Measurements from ENCODE around the gene SPTBN4. TPM values are rescaled to one million over a fixed set of nuclear protein-coding genes. Genes with fewer than 3 reads are reported as not detected.
A peak's percentile ranks its signal among the peaks of the same experiment; 100 is the strongest.
"Not testable (repeated sequence)": the region's sequence is repeated elsewhere in the genome, so short reads cannot be mapped to it uniquely, and the experiment has no call there.

The SPTBN4 gene
- total and polyA plus RNA-seq, 8 donors = 1.4 to 18.1 (median 2.2) TPM; not detected in 1

DNA sequence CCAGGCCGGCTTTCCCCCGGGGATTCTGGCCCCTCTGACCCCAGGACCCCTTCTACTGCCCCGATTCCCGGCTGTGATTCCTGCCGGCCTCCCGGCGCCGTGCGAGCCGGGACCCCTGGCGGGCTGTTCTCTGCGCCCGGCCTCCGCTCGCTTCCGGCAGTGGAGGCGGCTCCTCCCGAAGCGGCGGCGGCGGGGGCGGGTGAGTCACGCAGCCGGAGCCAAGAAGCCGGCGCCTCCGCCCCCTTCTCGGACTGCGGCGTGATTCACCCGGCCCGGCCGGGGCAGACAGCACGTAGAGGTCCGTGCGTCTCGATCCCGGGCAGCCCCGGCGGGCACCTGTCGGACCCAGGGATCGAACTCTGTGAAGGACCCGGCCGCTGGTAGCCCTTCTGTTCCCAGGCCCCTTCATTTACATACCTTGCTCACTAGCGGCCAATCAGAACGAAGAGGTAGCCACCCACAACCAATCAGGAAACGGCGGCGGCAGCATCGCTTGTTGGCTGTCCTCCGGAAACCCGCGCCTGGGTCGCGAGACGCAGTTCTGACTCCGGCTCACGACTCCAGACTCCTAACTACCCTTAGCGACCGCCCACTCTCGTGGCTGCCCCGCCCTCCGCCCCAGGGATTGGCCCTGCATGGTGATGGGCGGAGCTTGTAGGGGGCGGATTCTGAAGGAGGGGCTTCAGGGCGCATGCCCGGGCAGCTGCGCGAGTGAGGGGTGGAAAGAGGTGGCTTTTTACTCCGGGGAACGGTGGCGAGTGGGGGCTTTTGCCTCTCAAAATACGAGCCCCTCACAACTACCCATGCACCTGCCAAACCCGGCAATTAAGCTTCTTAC lies 41.1 kb upstream of the SPTBN4 start, which contains the start of gene SERTAD1:
Gene SERTAD1, minus strand, starts transcription at position 543 of the 838 bp plus-strand sequence. CDS start 2,446 bp downstream, outside the sequence.
- peak; percentile 100 for DNase-seq
- H3K4me3 ChIP-seq = peak within 1 kb of the TSS; percentile 64 to 87 (median 76)
- peak within 1 kb of the TSS; percentile 97 to 100 (median 99) for H3K27ac ChIP-seq
- TF ChIP-seq POLR2A (IDR thresholded peaks at IDR 0.05) = peak in 2 of 4 donors; percentile 97 to 98
- TF ChIP-seq, protein P1, sequence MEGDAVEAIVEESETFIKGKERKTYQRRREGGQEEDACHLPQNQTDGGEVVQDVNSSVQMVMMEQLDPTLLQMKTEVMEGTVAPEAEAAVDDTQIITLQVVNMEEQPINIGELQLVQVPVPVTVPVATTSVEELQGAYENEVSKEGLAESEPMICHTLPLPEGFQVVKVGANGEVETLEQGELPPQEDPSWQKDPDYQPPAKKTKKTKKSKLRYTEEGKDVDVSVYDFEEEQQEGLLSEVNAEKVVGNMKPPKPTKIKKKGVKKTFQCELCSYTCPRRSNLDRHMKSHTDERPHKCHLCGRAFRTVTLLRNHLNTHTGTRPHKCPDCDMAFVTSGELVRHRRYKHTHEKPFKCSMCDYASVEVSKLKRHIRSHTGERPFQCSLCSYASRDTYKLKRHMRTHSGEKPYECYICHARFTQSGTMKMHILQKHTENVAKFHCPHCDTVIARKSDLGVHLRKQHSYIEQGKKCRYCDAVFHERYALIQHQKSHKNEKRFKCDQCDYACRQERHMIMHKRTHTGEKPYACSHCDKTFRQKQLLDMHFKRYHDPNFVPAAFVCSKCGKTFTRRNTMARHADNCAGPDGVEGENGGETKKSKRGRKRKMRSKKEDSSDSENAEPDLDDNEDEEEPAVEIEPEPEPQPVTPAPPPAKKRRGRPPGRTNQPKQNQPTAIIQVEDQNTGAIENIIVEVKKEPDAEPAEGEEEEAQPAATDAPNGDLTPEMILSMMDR (IDR thresholded peaks at IDR 0.05) = peak in 5 of 7 experiments; percentile 69 to 87 (median 78)
- TF ChIP-seq POLR2AphosphoS5 (IDR thresholded peaks at IDR 0.05) = peak; percentile 98 to 100 (median 100)
- TF ChIP-seq EP300 (IDR thresholded peaks at IDR 0.05) = no peak
- peaks cover 12 to 13% (median 12%) of the 10 kb centered on the region in 4 donors for H3K36me3 ChIP-seq
- no peaks in the 10 kb centered on the region for H3K27me3 ChIP-seq
- H3K4me1 ChIP-seq = peaks cover 34 to 47% (median 41%) of the 10 kb centered on the region in 4 donors
- no peaks in the 10 kb centered on the region for H3K9me3 ChIP-seq
- intact Hi-C loops (cut with DNase I; ENCODE audit: low total_unique reads) = no loop called here
- WGBS, 5 donors = 0 to 1% (median 1%) methylated on average over 12 to 75 of the region's 75 CpGs

DNA sequence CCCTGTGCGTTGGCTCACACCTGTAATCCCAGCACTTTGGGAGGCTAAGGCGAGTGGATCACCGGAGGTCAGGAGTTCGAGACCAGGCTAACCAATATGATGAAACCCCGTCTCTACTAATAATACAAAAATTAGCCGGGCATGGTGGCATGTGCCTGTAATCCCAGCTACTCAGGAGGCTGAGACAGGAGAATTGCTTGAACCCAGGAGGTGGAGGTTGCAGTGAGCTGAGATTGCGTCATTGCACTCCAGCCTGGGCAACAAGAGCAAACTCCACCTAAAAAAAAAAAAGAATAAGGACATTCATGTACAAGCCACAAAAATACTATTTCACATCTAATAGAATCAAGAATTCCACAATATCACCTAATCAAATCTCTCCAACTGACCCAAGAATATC lies 38.6 kb upstream of the SPTBN4 start:
- H3K36me3 ChIP-seq; H3K27ac ChIP-seq; DNase-seq; H3K4me3 ChIP-seq; intact Hi-C loops (cut with DNase I; ENCODE audit: low total_unique reads); H3K27me3 ChIP-seq; H3K9me3 ChIP-seq: not testable (repeated sequence)
- WGBS, 5 donors = 93 to 97% (median 96%) methylated on average over 7 of the region's 7 CpGs
- H3K4me1 ChIP-seq = peaks cover 23 to 40% (median 34%) of the 10 kb centered on the region in 4 donors

DNA sequence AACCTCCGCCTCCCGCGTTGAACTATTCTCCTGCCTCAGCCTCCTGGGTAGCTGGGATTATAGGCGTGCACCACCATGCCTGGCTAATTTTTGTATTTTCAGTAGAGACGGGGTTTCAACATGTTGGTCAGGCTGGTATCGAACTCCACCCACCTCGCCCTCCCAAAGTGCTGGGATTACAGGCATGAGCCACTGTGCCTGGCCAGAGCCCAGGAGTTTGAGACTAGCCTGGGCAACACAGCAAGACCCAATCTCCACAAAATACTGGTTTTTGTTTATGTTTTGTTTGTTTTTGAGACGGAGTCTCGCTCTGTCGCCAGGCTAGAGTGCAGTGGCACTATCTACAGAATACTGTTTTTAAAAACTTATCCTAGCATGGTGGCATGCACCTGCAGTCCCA lies 36.6 kb upstream of the SPTBN4 start:
- intact Hi-C loops (cut with DNase I; ENCODE audit: low total_unique reads); H3K9me3 ChIP-seq; H3K27me3 ChIP-seq; H3K27ac ChIP-seq; DNase-seq; H3K4me3 ChIP-seq; H3K36me3 ChIP-seq: not testable (repeated sequence)
- WGBS, 5 donors = 92 to 96% (median 95%) methylated on average over 10 of the region's 10 CpGs
- peaks cover 16 to 38% (median 35%) of the 10 kb centered on the region in 4 donors for H3K4me1 ChIP-seq

DNA sequence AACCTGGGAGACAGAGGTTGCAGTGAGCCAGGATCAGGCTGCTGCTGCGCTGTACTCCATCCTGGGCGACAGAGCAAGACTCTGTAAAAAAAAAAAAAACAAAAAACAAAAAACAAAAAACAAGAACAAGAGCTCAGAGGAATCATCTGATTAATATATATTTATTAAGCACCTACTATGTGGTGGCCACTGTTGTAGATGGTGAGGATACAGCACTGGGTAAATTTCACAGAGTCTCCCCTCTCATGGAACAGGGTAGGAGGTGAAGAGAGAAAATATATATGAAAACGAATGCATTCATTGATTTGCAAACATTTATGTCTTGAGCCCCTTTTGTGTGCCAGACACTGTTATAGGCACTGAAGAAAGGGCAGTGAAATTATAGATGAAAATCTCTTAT lies 35.1 kb upstream of the SPTBN4 start:
- H3K27ac ChIP-seq = peak overlapping the region in 3 of 5 donors; percentile 92 to 97 (median 95)

DNA sequence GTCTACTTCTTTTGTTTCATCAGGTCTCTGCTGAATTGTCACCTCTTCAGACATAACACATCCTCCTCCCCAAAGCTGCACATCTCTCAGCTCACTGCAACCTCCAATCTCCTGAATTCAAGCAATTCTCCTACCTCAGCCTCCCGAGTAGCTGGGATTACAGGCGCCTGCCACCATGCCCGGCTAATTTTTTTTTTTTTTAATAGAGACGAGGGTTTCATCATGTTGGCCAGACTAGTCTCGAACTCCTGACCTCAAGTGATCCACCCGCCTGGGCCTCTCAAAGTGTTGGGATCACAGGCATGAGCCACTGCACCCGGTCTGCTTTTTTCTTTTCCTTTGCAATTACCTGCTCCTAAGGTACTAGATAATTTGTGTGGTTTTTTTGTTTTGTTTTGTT lies 34.0 kb upstream of the SPTBN4 start:
- intact Hi-C loops (cut with DNase I; ENCODE audit: low total_unique reads); H3K27me3 ChIP-seq; DNase-seq; H3K36me3 ChIP-seq; H3K9me3 ChIP-seq: not testable (repeated sequence)
- Histone ChIP-seq H3K27ac (peak overlapping the region; percentile 84 to 97 (median 95)), H3K4me3 (peak overlapping the region; percentile 40 to 50 (median 44)), H3K4me1 (peaks cover 16 to 30% (median 27%) of the 10 kb centered on the region in 4 donors)
- WGBS, 5 donors = 25 to 34% (median 27%) methylated on average over 7 of the region's 7 CpGs

More for the DNA sequence above, 35.1 kb upstream of the SPTBN4 start:
- peaks cover 16 to 32% (median 29%) of the 10 kb centered on the region in 4 donors for H3K4me1 ChIP-seq
- no peaks in the 10 kb centered on the region for H3K36me3 ChIP-seq
- no peak for DNase-seq
- no peaks in the 10 kb centered on the region for H3K27me3 ChIP-seq
- no peak overlapping the region for H3K4me3 ChIP-seq
- 82 to 93% (median 86%) methylated on average over 3 of the region's 3 CpGs for WGBS, 5 donors
- no peaks in the 10 kb centered on the region for H3K9me3 ChIP-seq
- TF ChIP-seq, protein P1 (IDR thresholded peaks at IDR 0.05) = no peak
- TF ChIP-seq POLR2A (IDR thresholded peaks at IDR 0.05) (no peak), EP300 (IDR thresholded peaks at IDR 0.05) (no peak), POLR2AphosphoS5 (IDR thresholded peaks at IDR 0.05) (no peak)
- intact Hi-C loops (cut with DNase I; ENCODE audit: low total_unique reads) = no loop called here
